PC-3 (cell line): ENCODE results near the gene CACNA1I. TPM values are rescaled to one million over a fixed set of nuclear protein-coding genes. Genes with fewer than 3 reads are reported as not detected.

Source experiments
- ATAC-seq: fragments of 200-7000 bp; cut with Tn5 transposase; 2 replicates; pipeline ENCODE4 v1.9.1; 2020; ENCODE audit warnings: mild to moderate bottlenecking, moderate library complexity
- BruUV-seq: library from RNA; stranded (reverse); fragments of 400-500 nt; replicated peaks from 2 replicates; lab custom pipeline; 2021; lab: Mats Ljungman, UMichigan
- CTCF ChIA-PET: fragments of 300-600 bp; sonication (Branson Sonifier 250); formaldehyde crosslinking; loops from one replicate; lab custom pipeline; 2022; ENCODE audit warnings: antibody characterized with exemption; lab: Charles Lee
- POLR2A ChIA-PET: fragments of 300-600 bp; sonication (Branson Sonifier 250); formaldehyde crosslinking; loops from one replicate; lab custom pipeline; 2022; ENCODE audit warnings: antibody characterized with exemption; ENCODE audit not compliant: unreplicated experiment; lab: Charles Lee
- DNase-seq: peaks from one replicate; pipeline ENCODE4 v3.0.0-alpha.2; 2015
- H2AFZ ChIP-seq: fragments of 300-600 bp; sonication (generic); 2 replicates; pipeline ENCODE4 v1.6.0; 2016; ENCODE audit warnings: antibody characterized with exemption, low read length
- H3F3A ChIP-seq: fragments of 300-600 bp; sonication (generic); one replicate; pipeline ENCODE4 v1.6.0; 2017; ENCODE audit warnings: antibody characterized with exemption, low read length, control low read depth, mild to moderate bottlenecking; ENCODE audit not compliant: unreplicated experiment
- H3K27ac ChIP-seq: fragments of 300-600 bp; sonication (generic); 2 replicates; pipeline ENCODE4 v1.5.1; 2016; ENCODE audit warnings: mild to moderate bottlenecking, low read length
- H3K27me3 ChIP-seq: fragments of 300-600 bp; sonication (generic); 2 replicates; pipeline ENCODE4 v1.6.1; 2016; ENCODE audit warnings: low read length, mixed read lengths
- H3K36me3 ChIP-seq: fragments of 300-600 bp; sonication (generic); 2 replicates; pipeline ENCODE4 v1.6.1; 2016; ENCODE audit warnings: low read depth, mixed run types, low read length, mixed read lengths
- H3K4me1 ChIP-seq: fragments of 300-600 bp; sonication (generic); 2 replicates; pipeline ENCODE4 v1.5.1; 2016; ENCODE audit warnings: low read length; ENCODE audit not compliant: insufficient read depth
- H3K4me2 ChIP-seq: fragments of 300-600 bp; sonication (generic); 2 replicates; pipeline ENCODE4 v1.6.0; 2016; ENCODE audit warnings: low read length
- H3K4me3 ChIP-seq: fragments of 300-600 bp; sonication (generic); 2 replicates; pipeline ENCODE4 v1.5.1; 2016; ENCODE audit warnings: mild to moderate bottlenecking, low read length, mixed read lengths
- H3K79me2 ChIP-seq: fragments of 300-600 bp; sonication (generic); 2 replicates; pipeline ENCODE4 v1.6.1; 2017; ENCODE audit warnings: low read length, mixed read lengths
- H3K9ac ChIP-seq: fragments of 300-600 bp; sonication (generic); 2 replicates; pipeline ENCODE4 v1.6.0; 2016; ENCODE audit warnings: mild to moderate bottlenecking, low read length
- H3K9me2 ChIP-seq: fragments of 300-600 bp; sonication (generic); replicated peaks from 2 replicates; pipeline ENCODE4 v1.6.1; 2016; ENCODE audit warnings: mixed run types, low read length, mixed read lengths
- H3K9me3 ChIP-seq: fragments of 300-600 bp; sonication (generic); 2 replicates; pipeline ENCODE4 v1.6.1; 2016; ENCODE audit warnings: low read length, mixed read lengths
- H4K20me1 ChIP-seq: fragments of 300-600 bp; sonication (generic); 2 replicates; pipeline ENCODE4 v1.6.1; 2016; ENCODE audit warnings: low read length, mixed read lengths
- EZH2 ChIP-seq: fragments of 300-600 bp; sonication (generic); IDR thresholded peaks from one replicate; pipeline ENCODE4 v1.6.1; 2017; ENCODE audit warnings: antibody characterized with exemption, mild to moderate bottlenecking, low read length; ENCODE audit not compliant: unreplicated experiment
- EZH2phosphoT487 ChIP-seq: fragments of 300-600 bp; sonication (generic); IDR thresholded peaks from 2 replicates; pipeline ENCODE4 v1.6.1; 2018; ENCODE audit warnings: mild to moderate bottlenecking, antibody characterized with exemption, low read length, borderline replicate concordance
- intact Hi-C: fragments of 100-400 bp; cut with micrococcal nuclease; formaldehyde crosslinking; loops from 2 replicates; pipeline ENCODE4 v1.9.0; 2023
- total RNA-seq: library from RNA; depleted of rRNA; stranded (reverse); fragments of >200 nt; gene quantifications from 2 replicates; pipeline ENCODE4 v1.2.3, GENCODE V29; 2014
- TF ChIP-seq, protein P1 (sequence below): fragments of 300-600 bp; sonication (generic); conservative IDR thresholded peaks from 2 replicates; pipeline ENCODE4 v1.5.1; 2017; ENCODE audit warnings: antibody characterized with exemption, low read depth, mild to moderate bottlenecking, low read length

The CACNA1I gene
- total RNA-seq, 1 experiment from 2014 or later, result not detected

DNA sequence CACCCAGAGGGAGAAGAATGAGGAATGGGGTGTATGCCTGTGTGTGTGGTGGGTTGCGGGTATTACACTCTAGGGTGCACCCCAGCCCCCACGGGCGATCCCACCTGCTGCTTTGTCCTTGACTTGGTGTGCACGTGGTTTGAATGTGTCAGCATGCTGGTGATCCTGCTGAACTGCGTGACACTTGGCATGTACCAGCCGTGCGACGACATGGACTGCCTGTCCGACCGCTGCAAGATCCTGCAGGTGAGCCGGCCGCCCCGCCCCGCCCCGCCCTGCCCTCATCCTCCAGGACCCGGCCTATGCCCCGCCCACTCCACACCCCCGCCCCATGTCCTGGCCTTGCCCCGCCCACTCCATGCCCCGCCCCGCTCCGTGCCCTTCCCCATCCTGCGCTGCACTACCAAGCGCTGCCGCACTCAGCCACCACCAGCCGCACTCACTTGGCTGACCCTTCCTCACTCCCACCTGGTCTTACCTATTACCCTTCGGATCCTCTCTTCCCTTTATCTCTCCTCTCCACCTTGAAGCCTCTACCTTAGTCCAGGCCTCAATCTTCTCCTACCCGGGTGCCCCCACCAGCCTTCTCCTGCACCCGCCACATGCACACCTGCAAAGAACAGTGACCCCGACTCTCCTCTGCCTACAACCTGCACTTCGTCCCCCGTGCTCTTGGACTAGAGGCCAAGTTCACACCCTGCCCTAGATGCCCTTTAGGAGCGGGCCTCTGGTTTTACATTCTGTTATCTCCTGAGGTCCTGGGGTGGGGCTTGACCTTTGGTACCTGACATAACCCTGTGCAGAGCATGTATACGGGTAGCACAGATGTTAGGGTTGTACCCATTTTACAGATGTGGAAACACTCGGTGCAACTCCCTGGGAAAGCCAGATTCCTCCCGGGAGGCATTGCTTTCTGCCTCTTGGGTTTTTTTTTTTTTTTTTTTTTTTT is 27.7 kb downstream of the CACNA1I start:
- Histone ChIP-seq H3K4me3 (no peak overlapping the region), H3K9ac (no peak overlapping the region), H3K9me3 (no peaks in the 10 kb centered on the region), H3K4me1 (0 out of 2 replicates have a peak, but pooled peaks cover under 1% of the 10 kb centered on the region), H3K4me2 (no peak overlapping the region), H3K9me2 (no peaks in the 10 kb centered on the region), H2AFZ (no peak overlapping the region), H3K79me2 (no peaks in the 10 kb centered on the region), H4K20me1 (no peaks in the 10 kb centered on the region), H3K27me3 (no peaks in the 10 kb centered on the region), H3K27ac (no peak overlapping the region), H3K36me3 (no peaks in the 10 kb centered on the region), H3F3A (no peaks in the 10 kb centered on the region)
- DNase-seq, result peak; percentile 39
- peak; percentile 74 for ATAC-seq
- no TSS peak for BruUV-seq
- intact Hi-C loops, result no loop called here
- ChIA-PET CTCF (no interaction called here), POLR2A (no interaction called here)
- TF ChIP-seq EZH2phosphoT487 (no peak), EZH2 (no peak)
- TF ChIP-seq, protein P1, sequence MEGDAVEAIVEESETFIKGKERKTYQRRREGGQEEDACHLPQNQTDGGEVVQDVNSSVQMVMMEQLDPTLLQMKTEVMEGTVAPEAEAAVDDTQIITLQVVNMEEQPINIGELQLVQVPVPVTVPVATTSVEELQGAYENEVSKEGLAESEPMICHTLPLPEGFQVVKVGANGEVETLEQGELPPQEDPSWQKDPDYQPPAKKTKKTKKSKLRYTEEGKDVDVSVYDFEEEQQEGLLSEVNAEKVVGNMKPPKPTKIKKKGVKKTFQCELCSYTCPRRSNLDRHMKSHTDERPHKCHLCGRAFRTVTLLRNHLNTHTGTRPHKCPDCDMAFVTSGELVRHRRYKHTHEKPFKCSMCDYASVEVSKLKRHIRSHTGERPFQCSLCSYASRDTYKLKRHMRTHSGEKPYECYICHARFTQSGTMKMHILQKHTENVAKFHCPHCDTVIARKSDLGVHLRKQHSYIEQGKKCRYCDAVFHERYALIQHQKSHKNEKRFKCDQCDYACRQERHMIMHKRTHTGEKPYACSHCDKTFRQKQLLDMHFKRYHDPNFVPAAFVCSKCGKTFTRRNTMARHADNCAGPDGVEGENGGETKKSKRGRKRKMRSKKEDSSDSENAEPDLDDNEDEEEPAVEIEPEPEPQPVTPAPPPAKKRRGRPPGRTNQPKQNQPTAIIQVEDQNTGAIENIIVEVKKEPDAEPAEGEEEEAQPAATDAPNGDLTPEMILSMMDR, result no peak

DNA sequence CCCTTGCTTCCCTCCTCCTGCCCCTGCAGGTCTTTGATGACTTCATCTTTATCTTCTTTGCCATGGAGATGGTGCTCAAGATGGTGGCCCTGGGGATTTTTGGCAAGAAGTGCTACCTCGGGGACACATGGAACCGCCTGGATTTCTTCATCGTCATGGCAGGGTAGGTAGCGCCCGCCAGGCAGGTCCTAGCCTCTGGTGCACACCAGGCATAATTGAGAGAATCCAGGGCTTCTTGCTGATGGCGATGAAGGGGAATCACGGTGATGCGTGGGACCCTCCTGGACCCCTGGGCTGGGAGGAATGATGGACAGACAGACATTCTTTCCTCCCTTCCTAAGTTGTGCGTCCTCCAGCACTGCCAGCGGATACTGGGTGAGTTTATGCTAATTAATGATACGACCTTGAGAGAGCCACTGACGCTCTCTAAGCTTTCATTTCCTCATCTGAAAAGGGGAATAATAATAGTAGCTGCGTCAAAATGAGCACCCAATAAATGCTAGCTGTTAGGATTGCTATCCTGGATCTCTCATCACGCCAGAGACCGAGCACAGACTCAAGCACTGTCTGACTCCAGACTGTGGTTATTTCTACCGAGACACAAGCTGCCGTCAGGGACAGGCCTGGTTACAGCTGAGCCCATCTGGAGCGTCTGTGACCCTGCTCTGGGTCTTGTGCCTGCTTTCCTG is 30.1 kb downstream of the CACNA1I start:
- Histone ChIP-seq H4K20me1 (no peaks in the 10 kb centered on the region), H3K4me1 (no peaks in the 10 kb centered on the region), H3K27me3 (no peaks in the 10 kb centered on the region), H3K9me2 (no peaks in the 10 kb centered on the region), H3K9ac (no peak overlapping the region), H3K79me2 (no peaks in the 10 kb centered on the region), H3K27ac (no peak overlapping the region), H2AFZ (no peak overlapping the region), H3K4me3 (no peak overlapping the region), H3K36me3 (no peaks in the 10 kb centered on the region), H3K9me3 (no peaks in the 10 kb centered on the region), H3K4me2 (no peak overlapping the region), H3F3A (no peaks in the 10 kb centered on the region)
- ChIA-PET POLR2A (no interaction called here), CTCF (interaction anchor here (0.5 kb wide), 1 partner anchor 31 kb away, joined by 4 read pairs; no protein-coding TSS in a partner anchor)
- DNase-seq (no peak), ATAC-seq (no peak)
- no TSS peak for BruUV-seq
- TF ChIP-seq, protein P1, result no peak
- TF ChIP-seq EZH2phosphoT487, result no peak
- TF ChIP-seq EZH2, result no peak
- intact Hi-C loops, result no loop called here
